ENCODE measurements around the gene MAML2. TPM values are rescaled to one million over a fixed set of nuclear protein-coding genes. Genes with fewer than 3 reads are reported as not detected.

The MAML2 gene
- polyA plus RNA-seq (2013, experiment 1 of 2; ENCODE audit: insufficient read length), result 18.5 TPM
- polyA plus RNA-seq (2013, experiment 2 of 2; ENCODE audit: insufficient read length), result 17.7 TPM

DNA sequence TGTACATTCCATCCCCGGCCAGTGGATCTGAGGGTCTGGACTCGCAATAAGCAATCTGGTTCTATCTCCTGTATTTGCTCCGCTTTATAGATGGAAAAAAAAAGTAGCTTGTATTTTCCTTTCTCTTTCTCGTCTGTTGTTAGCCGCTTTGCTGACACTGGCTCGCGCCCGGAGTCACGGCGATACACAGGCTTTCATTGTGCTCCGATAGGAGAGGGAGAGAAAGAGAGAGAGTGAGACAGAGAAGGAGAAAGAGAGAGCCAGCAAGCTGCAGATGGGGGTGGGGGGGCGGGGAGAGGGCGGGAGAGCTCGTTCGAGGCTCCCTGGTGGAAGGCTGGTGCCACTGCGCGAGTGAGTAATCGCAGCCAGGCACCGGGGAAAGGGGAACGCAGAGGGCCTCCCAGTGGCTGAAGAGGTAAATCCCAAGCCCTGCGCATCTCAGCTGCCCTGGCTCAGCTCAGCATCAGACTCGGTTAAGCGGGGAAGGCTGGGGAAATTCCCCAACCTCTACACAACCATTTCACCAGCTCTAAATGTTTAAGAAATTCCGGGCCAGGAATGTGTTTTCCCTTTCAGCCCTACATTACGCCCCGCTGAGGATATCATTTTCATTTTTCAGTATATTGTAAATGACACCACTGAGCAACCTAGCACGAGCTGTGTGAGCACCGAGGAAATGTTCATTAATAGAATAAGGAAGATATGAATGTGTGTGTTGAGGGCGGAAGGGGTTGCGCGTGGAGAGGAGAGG lies at the start of gene MAML2:
TSS of gene MAML2 (minus strand) at position 235 of the 751 bp plus-strand sequence. CDS start 1,300 bp downstream, outside the sequence.
- DNase-seq, result peak; percentile 95

DNA sequence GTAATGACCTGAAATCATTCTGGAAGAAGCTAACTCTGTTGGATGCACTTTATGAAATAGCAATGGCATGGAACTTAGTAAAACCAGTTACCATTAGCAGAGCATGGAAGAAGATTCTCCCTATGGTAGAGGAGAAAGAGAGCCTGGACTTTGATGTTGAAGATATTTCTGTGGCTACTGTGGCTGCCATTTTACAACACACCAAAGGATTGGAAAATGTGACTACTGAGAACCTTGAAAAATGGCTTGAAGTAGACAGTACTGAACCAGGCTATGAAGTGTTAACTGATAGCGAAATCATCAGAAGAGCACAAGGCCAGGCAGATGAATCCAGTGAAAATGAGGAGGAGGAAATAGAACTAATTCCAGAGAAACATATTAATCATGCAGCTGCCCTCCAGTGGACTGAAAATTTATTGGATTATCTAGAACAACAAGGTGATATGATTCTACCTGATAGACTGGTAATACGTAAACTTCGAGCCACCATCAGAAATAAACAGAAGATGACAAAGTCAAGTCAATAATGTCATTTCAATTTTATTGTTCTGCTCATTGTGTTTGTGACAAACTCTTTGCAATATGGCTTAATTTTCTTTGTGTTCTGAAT lies 48.8 kb upstream of the MAML2 start:
- peak; percentile 2 for DNase-seq

DNA sequence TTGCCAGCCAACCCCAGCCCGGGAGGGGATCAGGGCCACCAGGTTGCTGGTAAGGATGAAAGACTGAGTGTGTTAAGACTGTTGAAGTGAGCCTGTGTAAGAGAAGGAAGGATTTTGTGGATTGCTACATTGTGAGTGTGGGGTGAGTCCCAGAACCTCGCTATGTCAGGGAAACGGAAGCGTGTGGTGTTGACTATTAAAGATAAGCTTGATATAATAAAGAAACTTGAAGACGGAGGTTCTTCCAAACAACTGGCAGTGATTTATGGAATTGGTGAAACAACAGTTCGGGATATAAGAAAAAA lies 47.4 kb upstream of the MAML2 start:
- DNase-seq, result no peak

DNA sequence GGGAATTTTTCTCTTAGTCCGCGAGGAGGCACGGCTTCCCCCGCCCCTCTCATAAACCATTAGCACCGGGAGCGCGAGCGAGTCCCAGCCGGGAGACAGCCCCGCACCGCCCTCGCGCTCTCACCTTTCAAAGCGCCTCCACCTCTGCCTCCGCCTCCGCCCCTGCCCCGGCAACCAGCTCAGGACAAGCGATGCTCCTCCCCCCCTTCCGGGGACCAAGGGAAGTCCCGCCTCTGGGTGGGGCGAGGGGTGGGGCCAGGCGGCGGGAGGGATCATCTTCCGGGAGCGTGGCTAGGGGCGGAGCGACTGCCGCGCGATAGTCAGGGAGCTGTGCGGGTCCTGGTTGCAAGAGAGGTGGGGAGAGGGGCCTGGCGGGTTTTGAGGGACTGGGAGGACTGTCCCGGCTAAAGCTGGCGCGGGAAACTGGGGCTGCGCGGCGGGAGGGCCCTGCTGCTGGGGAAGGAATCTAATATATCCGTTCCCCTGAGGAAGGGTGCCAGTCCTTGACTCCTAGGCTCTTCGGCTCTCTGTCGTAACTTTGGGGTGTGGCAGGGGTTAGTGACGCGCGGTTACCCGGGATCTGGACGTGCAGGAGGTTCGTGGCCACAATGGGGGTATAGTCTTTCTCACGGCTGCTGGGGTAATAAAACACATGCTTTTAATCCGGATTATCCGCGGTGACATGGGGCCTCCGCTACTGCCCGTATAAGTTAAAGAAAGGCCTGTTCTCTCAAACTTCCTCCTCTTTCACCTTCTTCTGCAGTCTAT lies 46.9 kb upstream of the MAML2 start, which contains the start of the genes CCDC82 and JRKL:
TSS of gene CCDC82 (minus strand) at position 193 of the 768 bp plus-strand sequence. CDS start 5,165 bp downstream, outside the sequence.
TSS of gene JRKL (plus strand) at position 294 of the 768 bp plus-strand sequence. CDS start 637 bp downstream, outside the sequence.
- DNase-seq, result peak; percentile 96

DNA sequence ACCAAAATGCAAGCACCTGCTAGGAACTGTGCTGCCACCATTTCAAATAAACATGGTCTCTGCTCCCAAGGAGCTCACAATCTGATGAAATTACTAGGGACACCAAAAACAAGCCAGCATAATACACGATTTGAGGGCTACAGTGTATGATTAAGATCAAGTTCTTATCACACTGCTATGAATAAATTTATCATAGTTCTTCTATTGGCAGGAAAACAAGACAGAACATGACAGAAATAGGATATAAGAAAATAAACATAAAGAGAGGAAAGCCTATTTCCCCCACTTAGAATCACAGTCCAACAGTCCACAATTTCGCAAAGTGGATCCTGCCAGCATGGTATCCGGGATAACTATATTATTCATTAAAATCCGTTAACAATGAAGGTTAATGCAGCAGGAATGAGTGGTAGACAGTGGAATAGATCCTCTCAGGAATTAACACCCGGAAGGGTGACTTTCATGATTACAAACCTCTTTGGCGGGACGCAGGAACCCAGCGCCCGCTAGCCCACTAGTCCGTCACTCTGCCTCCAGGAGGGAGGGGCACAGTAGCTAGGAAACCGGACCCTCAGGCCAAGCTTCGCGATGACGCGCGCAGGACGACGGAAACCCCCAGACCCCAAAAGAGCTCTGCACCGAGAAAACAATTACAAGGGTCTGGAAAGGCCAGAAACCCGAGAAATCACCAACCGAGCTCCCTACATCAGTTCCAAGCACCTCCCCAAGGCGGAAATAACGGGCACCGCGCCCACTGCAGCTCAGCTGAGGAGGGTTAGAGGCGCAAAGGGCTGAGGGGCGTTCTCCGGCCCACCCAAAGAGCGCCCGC lies 46.1 kb upstream of the MAML2 start:
- no peak for DNase-seq

DNA sequence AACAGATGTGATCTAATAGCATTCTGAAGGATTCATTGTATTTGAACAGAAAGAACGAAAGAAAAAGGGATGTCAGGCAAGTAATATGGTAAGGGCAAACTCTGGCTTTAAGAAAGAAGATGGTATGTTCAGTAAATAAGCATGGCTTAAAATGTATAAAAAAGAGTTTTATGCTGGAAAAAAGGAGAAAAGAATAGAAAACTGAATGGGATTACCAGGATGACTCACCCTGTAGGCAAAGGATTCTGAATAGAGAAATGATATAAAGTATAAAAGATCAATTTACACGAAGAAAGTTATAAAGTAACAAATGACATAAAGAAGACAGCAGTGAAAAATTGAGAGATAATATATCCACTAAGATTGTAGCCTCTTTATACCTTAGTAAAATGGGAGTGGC lies 42.2 kb upstream of the MAML2 start:
- DNase-seq, result no peak

DNA sequence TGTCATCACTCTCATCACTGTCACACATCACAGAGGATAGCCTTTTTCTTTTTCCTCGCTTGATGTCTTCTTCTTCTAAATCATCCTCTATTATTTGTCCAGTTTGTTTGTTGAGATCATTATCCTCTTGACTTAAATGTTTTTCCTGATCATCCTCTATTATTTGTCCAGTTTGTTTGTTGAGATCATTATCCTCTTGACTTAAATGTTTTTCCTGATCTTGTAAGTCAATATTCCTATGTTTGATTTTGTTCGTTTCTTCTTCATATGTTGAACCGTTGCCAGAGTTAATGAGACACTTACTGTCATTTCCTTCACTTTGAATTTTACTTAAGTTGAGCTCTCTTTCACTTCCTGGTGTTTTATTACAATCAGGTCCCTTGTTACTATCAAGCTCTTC lies 41.2 kb upstream of the MAML2 start:
- DNase-seq, result no peak

DNA sequence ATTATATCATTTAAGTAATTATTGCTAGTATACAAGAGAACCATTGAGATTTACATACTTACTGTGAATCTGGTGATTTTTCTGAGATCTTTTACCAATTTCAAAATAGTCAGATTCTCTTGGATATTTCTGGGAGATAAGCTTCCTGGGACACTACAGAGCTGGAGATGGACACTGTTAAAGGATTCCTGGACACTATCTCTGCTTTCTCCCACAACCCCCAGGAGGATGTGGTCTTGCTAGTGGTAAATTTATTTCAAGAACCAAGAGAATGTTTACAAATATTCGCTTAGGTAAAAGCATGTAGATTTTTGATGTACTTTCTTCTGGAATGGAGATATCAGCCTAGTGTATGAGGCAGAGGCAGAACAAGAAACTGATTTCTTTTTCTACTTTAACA lies 33.8 kb upstream of the MAML2 start:
- DNase-seq, result no peak

DNA sequence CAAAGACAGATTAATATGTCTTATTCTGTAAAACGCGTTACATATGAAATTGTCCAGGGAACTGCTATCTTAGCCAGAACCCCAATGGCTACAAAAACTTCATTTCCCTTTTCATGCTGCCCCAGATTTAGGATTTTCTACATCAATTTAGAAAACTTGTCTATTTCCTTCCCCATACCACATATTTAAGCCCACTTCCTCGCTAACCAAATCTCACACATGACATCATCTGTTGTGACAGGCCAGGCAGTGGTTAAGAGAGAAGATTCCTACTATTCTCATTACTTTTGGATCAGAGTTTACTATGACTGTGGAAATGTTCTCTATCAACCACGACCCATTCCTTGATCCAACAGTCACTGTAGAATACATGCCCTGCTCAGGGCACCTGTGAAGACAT lies 30.8 kb upstream of the MAML2 start:
- DNase-seq, result no peak

DNA sequence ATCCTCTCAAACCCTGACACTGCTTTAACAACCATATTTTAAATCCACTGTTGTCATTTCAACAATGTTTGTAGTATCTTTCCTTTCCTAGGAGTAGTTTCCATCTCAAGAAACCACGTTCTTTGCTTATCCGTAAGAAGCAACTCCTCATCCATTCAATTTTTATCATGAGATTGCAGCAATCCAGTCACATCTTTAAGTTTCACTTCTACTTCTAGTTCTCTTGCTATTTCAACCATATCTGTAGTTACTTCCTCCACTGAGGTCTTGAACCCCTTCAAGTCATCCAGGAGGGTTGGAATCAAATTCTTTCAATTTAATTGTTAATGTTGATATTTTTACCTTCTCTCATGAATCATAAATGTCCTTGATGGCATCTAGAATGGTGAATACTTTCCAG lies 24.3 kb upstream of the MAML2 start:
- no peak for DNase-seq

DNA sequence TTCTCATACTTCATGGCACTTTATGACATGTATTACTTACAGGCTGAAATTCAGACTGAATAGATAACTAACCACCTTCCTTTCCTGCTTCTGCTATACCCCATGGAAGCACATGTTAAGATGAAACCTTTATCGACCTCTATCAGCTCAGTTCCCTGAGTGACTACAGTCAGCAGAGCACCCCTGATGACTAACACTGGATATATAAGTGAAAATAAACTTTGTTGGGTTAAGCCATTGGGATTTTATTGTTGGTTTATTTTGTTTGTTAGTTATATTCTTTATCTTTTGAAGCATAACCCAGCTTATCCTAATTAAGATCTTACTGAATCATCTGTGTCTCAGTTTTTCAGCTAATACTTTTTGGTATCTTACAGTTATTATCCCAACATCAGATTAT lies 23.0 kb upstream of the MAML2 start:
- no peak for DNase-seq

DNA sequence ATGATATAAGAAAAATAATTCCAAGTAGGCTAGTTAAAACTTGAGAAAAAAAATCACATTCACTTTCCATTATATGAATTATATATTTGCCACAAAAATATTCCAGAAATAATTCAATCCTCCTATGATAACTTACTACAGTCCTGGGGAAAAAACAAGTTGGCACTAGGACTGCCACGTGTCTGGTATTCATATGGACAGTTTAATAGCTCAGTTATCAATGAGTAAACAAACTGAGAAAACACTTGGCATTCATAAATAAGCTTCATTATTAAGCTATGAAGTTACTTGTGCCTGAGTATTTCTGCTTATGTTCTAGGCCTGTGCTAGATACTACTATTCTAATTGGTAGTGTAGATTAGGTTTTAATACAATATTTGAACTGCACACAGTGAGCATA lies 22.5 kb upstream of the MAML2 start:
- no peak for DNase-seq

DNA sequence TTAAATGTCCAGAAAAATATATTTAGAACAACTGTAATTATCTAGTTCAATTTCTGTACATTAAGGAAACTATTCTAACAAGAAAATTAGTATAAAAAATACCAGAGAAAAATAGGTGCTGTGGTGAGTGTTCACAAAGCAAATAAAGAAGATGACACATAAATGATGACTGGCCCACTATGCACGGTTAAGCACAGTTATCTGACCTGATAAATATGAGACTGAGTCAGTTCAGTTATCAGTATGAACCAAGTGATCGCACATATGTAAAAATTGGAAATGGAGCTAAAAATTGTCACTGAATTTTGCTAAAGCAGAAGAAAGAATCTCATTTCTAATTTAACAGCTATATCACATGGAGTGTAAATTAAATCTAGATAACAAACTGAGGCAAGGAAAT lies 18.8 kb upstream of the MAML2 start:
- no peak for DNase-seq

DNA sequence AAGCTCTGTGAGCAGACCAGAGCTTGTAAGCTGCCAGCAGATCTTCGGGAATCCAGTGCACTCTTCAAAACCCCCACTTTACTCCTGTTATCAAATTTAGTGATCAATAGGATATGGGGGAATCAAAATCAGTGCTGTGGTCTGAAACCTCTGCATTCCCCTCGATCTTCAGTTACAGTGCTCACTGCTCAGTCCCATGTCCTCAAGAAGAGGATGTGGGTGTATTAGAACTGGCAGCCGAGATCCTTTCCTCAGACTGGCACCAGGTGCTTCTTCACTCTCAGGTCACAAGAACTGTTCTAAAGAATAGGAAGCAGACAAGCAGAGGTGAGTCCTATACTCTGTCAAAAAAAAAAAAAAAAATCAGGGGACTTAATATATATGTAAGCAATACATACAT lies 15.3 kb upstream of the MAML2 start:
- DNase-seq, result no peak

DNA sequence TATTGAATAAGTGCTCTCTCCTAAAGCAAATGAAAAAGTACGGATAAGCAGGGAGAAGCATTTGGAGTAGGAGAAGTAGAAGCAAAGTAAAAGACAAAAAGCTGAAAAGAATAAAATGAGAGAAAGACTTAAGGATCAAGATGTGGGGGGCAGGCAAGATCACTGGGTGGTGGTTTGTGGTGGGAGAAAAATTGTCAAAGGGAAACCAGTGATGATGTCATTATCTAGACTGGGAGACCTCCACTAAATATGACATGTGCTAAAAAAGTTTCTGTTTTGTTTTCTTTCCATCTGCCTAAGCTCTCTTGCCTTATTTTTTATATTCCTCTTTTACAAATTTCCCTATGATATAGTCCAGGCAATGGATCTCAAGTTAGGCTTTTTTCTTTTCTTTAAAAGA lies 14.8 kb upstream of the MAML2 start:
- no peak for DNase-seq

DNA sequence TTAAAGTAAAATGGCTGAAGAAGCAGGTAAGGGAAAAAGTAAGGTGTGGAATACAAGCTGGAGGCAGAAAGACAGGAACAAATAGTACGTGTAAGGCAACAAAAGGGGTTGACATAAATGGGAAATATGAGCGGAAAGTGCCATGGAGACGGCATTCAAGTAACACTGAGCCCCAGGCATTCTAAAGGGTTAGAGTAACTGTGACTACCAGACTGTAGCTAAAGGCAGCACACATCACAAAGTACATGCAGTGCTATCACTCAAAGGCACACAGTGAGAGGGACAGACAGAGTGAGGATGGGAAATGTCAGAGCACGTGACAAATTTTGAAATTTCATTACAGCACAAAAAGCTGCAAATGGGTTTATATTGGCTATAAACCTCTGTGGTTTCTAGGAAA lies 13.9 kb upstream of the MAML2 start:
- DNase-seq, result no peak

DNA sequence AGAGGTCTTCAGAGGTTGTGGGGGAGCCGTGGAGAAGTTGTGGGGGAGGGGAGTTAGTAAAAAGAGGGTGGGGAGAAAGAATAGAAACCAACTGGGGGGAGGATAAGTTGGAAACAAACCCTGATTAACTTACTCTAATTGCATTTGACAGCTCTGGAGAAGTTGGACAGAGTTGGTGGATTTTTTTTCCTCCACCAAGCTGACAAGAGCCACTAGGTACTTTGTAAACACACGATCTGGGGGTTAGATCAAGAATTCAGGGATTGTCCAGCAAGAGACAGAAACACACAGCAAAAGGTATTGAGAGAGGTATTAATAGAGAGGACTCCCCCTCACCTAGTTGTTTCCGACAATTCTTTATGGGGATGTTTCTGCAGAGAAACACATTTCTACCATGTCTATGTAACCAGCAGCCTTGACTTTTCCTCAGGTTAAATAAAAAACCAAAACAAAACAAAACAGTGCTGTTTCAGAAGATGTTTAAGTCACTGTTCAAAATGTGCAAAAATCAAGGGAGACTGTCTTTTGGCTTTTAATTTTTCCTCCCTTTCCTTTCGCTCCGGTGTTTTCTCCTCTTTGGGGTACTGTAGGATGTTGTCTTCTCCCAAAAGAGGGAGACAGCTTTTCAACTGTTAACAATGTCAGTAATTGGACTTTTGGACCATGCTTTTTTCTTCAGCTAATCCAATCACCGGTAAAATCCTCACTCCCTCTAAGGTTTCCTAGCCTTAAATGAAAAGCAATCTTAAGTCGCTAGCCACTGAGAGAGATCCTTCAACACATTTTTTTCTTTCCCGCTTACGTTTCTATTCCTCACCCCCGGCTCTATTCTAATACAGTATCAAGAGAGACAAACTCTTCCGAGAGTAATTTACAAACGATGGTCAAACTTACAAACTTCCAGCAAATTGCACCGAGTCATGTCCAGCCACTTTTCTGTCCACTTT lies 708 bp downstream of the MAML2 start:
- DNase-seq, result no peak

DNA sequence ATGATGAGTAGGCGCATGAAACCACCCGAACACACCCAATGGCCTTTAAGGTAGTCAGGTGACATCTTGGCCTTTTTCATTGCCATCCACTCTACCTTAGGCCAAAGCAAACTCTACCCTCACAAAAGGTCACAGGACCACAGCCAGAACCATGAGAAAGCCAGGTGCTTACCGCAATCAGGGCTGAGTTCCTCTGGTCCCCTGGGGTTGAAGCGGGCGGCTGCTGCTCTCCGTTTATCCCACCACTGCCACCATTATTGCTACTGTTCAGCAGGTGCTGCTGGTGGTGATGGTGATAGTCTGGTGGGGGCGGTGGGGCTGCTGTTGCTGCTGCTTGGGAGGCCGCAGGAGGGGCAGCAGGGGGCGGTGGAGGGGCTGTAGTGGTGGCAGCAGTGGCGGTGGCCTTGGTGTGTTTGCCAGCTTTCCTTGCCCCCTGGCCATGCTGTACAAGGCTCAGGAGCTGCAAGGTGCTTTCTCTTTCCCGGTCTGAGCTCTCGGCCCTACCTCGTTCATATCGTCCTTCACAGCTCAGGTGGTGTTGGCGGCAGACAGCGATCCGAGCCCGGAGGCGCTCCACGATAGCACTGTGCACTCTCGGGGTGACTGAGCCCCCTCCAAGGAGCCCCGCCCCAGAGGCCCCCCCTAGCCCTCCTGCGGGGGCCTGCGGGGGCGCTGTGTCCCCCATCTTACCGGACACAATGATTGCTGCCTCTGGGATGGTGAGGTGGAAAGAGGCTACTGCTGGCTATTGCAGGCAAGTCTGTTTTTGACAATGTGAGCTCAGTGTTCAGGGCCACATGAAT lies 1.6 kb downstream of the MAML2 start:
- peak; percentile 49 for DNase-seq

DNA sequence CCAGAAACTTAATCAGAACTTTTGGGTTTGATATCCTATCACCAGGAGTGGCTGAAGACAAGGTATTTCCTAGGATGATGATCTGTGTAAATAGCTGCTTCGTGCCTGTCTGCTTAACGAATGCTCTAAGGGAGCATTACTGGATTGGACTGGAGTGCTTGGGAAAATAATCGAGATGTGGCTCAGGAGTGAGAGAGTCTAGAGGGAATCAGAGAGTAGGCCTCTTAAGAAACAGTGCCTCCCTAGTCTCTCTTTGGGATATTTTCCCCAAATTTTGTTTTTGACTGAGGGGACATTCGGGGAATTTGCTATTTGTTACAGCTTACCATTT lies 2.5 kb downstream of the MAML2 start:
- no peak for DNase-seq

DNA sequence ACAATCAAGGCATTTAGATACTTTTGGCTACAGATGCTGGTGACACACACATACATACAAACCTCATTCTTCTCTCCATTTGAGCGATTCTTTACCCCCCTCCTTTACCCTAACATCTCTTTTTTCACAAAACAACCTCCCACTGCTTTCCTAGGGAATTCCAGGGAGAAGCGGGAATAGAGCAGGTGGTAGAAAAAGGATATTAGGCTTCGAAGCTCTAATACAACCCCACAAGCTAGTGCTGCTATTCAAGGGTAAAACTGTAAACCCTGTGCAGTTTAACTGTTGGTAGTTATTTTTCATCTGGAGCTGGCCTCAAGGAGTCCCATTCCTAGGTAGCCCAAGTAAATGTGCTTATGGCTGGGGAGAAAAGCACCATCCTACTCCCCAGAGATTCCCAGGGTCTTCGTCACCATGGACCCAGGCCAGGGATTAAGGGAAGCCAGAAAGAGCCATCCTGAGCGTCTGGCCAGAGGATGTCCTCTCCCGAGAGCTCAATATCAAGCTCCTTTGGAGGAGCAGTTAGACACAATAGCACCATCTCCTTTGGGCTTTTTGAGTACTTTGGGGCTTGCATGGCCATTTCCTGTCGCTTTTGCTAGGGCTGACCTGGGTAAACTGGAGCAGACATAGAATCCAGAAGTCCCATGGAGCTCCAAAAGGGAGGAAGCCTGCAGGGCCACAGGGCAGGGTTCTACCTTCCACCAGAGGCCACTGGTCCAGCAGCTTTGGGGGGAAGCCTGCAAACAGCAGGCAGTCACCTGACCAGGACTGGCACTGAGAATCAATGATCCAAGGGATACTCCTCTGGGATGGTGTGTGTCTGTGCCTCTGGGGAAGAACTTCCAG lies 3.1 kb downstream of the MAML2 start:
- no peak for DNase-seq
